Cardiac fibroblast (primary cell): ENCODE results near the gene HPCA.

Source experiments
- DNase-seq, 2 donors: peaks; one replicate each; pipeline versions ENCODE4 v3.0.0 to v3.0.0-alpha.2; 2010; ENCODE audit warnings: low read depth in 2 of 2
- H3K4me3 ChIP-seq, 2 donors: replicated peaks in 1 of 2; 1 replicate in 1 of 2; 2 replicates in 1 of 2; pipeline ENCODE4 v1.5.1; 2011; ENCODE audit warnings: low read depth in 2 of 2, low read length in 2 of 2, mild to moderate bottlenecking in 2 of 2, moderate library complexity in 1 of 2
- TF ChIP-seq, protein P1 (sequence below): IDR thresholded peaks from one replicate; pipeline ENCODE4 v1.5.1; 2011; ENCODE audit warnings: low read depth, mild to moderate bottlenecking, low read length, inconsistent platforms

The HPCA gene

DNA sequence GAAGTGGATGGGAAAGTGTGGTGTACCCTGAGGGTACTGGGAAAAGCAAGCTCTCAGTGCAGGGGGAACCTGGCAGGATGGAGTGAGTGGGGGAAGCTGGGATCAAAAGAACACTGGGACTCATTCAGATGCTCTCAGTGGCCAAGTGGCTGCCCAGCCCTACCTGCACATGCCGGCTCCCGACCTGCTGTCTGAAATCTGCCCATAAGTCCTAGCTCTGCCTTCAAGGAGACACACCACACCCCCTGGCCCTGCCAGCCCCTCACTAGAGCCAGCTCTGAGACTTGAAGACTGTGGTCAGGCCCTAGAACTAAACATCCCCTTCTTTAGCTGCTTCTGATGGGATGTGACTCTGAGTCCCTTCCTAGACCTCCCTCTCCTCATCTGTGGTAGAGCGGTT lies 12.7 kb downstream of the HPCA start:
- no peak overlapping the region for H3K4me3 ChIP-seq
- TF ChIP-seq, protein P1, sequence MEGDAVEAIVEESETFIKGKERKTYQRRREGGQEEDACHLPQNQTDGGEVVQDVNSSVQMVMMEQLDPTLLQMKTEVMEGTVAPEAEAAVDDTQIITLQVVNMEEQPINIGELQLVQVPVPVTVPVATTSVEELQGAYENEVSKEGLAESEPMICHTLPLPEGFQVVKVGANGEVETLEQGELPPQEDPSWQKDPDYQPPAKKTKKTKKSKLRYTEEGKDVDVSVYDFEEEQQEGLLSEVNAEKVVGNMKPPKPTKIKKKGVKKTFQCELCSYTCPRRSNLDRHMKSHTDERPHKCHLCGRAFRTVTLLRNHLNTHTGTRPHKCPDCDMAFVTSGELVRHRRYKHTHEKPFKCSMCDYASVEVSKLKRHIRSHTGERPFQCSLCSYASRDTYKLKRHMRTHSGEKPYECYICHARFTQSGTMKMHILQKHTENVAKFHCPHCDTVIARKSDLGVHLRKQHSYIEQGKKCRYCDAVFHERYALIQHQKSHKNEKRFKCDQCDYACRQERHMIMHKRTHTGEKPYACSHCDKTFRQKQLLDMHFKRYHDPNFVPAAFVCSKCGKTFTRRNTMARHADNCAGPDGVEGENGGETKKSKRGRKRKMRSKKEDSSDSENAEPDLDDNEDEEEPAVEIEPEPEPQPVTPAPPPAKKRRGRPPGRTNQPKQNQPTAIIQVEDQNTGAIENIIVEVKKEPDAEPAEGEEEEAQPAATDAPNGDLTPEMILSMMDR = no peak
- no peak for DNase-seq

DNA sequence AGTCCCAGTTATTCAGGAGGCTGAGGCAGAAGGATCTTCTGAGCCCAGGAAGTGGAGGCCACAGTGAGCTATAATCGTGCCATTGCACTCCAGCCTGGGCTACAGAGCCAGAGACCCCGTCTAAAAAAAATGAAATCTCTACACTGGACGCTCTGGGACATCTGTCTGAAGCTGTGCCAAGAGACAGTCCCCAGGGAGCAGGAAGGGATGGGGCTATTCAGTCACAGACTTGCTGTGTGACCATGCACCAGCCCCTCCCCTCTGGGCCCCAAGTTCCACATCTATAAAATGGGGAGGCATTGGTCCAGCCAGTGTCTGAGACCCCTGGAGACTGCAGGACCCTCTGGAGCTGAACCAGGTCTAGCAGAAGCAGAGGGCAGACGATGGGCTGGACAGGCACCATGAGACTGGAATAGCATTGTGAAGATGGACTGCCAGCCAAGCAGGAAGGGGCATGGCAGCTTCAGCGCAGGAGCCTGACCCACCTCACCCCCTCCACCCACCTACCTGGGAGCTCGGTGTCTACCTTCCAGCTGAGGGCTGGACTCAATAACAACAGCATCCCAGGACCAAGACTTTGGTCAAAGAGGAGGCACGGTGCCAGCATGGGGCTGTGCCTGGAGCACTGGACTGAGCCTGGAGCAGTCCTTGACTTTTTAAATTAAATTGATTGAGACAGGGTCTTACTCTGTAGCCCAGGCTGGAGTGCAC lies 13.4 kb downstream of the HPCA start:
- no peak overlapping the region for H3K4me3 ChIP-seq
- TF ChIP-seq, protein P1 = no peak
- DNase-seq = no peak

DNA sequence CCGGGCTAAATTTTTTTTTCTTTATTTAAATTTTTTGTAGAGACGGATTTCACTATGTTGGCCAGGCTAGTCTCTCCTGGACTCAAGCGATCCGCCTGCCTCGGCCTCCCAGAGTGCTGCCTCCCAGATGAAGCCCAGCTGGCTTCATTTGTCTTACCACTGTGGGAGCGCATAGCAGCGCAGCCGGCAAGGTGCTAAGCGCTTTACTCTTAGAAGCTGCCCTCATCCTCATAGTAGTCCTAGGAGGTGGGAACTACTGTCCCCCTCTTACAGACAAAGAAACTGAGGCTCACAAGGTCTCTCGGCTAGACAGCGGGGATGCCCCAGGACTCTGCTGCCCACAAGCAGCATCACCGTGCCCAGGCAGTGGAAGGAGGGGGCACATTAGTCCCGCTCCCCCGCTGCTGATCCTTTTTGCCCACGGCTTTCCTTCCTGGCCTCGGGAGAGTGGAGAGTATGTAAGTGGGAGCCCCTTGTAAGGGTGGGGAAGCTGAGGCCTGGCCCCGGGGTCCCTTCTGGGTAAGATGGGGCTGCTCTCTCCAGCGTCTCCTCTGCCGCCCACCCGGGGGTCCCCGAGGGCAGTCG lies 14.2 kb downstream of the HPCA start:
- DNase-seq = no peak
- TF ChIP-seq, protein P1 = no peak
- peak overlapping the region; percentile 61 to 64 for H3K4me3 ChIP-seq

DNA sequence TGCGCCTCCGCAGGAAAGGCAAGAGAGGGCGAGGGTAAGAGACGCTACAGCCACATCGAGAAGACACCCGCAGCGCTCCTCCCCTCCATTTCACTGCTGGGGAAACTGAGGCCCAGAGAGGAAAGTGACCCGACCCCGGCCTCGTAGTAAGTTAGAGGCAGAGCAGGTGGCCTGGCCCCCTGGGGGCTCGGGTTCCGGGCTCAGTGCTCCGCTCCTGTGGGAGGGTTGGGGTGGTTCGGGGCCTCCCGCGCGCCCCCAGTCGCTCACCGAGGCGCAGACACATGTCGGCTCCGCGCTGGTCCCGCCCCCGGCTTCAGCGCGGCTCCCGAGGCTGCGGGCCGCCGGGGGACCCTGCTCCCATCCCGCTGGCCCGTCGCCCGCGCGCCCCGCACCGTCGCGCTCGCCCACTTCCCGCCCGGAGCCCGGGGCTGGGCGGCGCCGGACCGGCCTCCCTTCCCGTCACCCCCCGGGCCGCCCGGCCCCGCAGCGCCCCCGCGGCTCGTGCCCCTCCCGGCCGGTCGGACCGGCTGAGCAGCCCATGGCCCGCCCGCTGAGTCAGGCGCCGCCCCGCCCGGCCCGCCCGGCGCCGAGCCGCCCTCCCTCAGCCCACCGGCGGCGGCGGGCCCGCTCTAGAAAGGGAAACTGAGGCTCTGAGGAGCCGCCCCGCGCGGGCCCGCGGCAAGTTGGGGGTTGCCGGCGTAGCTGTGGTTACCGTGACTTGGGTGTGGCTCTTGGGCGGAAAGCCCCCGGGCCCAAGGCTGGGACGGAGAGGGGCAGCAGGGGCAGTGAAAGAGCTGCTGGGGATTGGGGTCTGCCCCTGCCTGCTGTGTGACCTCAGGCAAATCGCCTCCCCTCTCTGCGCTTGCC lies 14.9 kb downstream of the HPCA start, which contains the start of gene TMEM54:
TMEM54 (minus strand) TSS at position 434 of the 867 bp plus-strand sequence; CDS start at position 283, 151 bp downstream.
- DNase-seq = no peak
- TF ChIP-seq, protein P1 = no peak
- H3K4me3 ChIP-seq = peak within 1 kb of the TSS; percentile 64 to 65

DNA sequence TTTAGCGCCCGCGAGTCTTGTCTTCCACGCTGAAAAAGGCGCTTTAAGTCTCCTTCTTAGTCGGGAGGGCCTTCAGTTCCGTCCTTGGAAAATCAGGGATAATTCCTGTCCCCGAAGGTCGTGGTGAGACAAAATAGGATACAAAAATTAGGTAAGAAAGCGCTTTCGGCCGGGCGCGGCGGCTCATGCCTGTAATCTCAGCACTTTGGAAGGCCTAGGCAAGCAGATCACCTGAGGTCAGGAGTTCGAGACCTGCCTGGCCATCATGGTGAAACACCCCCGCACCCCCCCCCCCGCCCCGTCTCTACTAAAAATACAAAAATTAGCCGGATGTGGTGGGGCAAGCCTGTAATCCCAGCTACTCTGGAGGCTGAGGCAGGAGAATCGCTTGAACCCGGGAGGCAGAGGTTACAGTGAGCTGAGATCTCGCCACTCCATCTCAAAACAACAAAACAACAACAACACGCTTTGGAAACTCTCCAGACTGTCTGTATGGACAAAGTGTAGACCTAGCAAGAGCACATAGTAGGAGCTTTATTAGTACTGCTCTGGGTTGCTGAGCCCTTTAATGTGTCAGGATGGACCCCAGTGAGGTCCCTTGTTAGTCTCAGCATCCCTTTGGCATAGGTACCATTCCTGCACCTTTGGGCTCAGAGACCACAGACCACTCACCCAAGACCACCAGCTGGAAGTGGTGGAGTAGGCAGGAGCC lies 15.7 kb downstream of the HPCA start:
- TF ChIP-seq, protein P1 = no peak
- H3K4me3 ChIP-seq = peak overlapping the region; percentile 64 to 65
- peak in 1 of 2 donors; percentile 13 for DNase-seq

DNA sequence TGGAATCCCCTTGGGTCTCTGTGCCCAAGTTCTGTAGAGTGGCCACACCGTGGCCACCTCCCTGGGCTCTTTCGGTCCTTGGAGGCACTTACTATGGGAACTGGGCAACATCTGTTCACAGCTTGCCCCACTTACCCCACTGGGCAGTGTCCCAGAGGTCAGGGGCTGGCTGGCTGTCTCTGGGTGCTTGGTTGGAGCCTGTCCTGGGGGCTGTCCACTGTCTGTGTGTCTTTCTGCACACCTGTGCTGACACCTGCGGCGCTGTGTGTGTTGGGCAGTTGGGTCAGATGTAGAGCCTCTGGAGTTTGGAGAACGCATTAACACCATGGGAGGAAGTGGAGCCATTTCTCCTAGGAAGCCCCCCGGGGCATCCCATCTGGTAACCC lies 16.2 kb downstream of the HPCA start:
- TF ChIP-seq, protein P1 = no peak
- DNase-seq = no peak
- H3K4me3 ChIP-seq = no peak overlapping the region
